ENCODE results near the gene GTF2F1. TPM values are rescaled to one million over a fixed set of nuclear protein-coding genes. Genes with fewer than 3 reads are reported as not detected.
"Not testable (repeated sequence)": the region's sequence is repeated elsewhere in the genome, so short reads cannot be mapped to it uniquely, and the experiment has no call there.

Gene GTF2F1
- total RNA-seq, 2 donors from 2014 or later = 67.2 to 68.7 TPM

DNA sequence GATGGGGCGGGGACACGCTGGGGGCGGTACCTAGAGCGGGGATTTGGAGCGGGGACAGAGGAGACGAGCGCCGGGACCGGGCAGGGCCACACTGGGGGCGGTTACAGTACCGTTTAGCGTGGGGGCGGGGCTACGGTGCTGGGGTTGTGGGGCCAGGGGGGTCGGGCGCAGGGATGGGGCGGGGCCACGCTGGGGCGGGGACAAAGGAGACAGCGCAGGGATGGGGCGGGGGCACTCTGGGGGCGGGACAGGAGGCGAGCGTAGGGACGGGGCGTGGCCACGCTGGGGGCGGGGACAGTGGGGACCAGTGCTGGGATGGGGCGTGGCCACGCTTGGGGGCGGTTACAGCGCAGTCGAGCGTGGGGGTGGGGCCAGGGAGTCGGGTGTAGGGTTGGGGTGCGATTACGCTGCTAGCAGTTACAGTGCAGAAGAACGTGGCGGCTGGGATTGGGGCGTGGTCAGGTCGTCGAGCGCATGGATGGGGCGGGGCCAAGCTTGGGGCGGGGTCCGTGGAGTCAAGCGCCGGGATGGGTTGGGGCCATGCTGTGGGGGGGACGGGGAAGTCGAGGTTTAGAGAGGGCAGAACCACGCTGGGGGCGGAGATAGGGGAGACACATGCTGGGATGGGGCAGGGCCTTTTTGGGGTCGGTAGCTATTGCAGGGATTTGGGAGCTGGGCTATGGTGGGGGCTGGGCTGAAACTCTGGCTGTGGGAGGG lies 19.7 kb downstream of the GTF2F1 start:
- peak overlapping the region; percentile 93 for H3K4me3 Mint-ChIP-seq
- H3K4me1 Mint-ChIP-seq = peaks cover 19% of the 10 kb centered on the region
- ATAC-seq (peak; percentile 75), DNase-seq (peak; percentile 97 to 99 (median 98))
- H3K9me3 ChIP-seq (ENCODE audit: control insufficient read depth, low read length, poor library complexity, severe bottlenecking) = no peaks in the 10 kb centered on the region
- H3K27me3 Mint-ChIP-seq = no peaks in the 10 kb centered on the region
- peaks cover 2% of the 10 kb centered on the region for H3K36me3 Mint-ChIP-seq (ENCODE audit: low read depth)
- H3K27ac Mint-ChIP-seq = peak overlapping the region; percentile 85

DNA sequence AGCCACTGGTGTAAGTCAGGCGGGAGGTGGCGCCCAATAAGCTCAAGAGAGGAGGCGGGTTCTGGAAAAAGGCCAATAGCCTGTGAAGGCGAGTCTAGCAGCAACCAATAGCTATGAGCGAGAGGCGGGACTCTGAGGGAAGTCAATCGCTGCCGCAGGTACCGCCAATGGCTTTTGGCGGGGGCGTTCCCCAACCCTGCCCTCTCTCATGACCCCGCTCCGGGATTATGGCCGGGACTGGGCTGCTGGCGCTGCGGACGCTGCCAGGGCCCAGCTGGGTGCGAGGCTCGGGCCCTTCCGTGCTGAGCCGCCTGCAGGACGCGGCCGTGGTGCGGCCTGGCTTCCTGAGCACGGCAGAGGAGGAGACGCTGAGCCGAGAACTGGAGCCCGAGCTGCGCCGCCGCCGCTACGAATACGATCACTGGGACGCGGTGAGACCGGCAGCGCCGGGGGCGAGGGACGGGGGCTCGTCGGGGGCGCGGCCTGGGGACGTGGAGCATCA lies 20.3 kb downstream of the GTF2F1 start, which contains the start of gene ALKBH7:
TSS of gene ALKBH7 (plus strand) at position 201 of the 502 bp plus-strand sequence. CDS start at position 228, 27 bp downstream.
- H3K36me3 Mint-ChIP-seq (ENCODE audit: low read depth) = peaks cover 2% of the 10 kb centered on the region

DNA sequence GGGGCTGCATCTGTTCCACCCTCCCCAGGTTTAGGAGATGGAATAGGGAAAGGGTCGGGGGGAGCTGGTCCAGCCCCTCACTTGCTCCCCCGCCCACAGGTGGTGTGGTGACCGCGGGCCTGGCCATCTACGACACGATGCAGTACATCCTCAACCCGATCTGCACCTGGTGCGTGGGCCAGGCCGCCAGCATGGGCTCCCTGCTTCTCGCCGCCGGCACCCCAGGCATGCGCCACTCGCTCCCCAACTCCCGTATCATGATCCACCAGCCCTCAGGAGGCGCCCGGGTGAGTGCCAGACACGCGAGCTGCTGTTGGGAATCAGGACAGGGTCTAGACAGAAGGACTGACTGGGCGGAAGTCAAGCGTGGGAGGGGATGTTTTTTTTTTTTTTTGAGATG lies 28.6 kb downstream of the GTF2F1 start:
- Mint-ChIP-seq H3K27ac (no peak overlapping the region), H3K4me3 (no peak overlapping the region), H3K27me3 (no peaks in the 10 kb centered on the region), H3K4me1 (peaks cover 17% of the 10 kb centered on the region), H3K36me3 (ENCODE audit: low read depth) (peaks cover 3% of the 10 kb centered on the region)
- ATAC-seq (no peak), DNase-seq (no peak)
- H3K9me3 ChIP-seq (ENCODE audit: control insufficient read depth, low read length, poor library complexity, severe bottlenecking) = no peaks in the 10 kb centered on the region

More for the DNA sequence above, 20.3 kb downstream of the GTF2F1 start, which contains the start of gene ALKBH7:
- no peaks in the 10 kb centered on the region for H3K9me3 ChIP-seq (ENCODE audit: control insufficient read depth, low read length, poor library complexity, severe bottlenecking)
- H3K4me3 Mint-ChIP-seq = peak within 1 kb of the TSS; percentile 93
- peak within 1 kb of the TSS; percentile 85 for H3K27ac Mint-ChIP-seq
- H3K4me1 Mint-ChIP-seq = peaks cover 19% of the 10 kb centered on the region
- DNase-seq (peak; percentile 89 to 92 (median 91)), ATAC-seq (peak; percentile 82)
- no peaks in the 10 kb centered on the region for H3K27me3 Mint-ChIP-seq

DNA sequence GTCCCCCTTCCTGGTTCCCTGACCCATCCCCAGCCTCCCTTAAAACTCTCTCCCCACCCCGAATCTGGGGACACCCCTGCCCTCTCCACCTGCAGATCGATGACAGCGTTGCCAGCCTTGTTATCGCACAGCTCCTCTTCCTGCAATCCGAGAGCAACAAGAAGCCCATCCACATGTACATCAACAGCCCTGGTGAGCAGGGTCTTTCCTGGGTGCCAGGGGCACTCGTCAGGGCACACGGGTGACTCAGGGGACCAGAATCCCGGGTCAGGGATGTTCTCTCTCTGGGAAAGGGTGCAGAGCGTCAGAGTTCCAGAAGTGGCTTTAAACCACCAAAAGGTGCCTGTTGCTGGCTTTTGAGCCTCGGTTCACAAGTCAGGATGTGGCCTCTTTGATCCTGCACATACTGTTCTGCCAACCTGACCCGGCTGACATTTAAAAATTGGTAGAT lies 30.6 kb downstream of the GTF2F1 start:
- peaks cover 14% of the 10 kb centered on the region for H3K4me1 Mint-ChIP-seq
- DNase-seq = no peak
- H3K27me3 Mint-ChIP-seq = no peaks in the 10 kb centered on the region
- ATAC-seq = peak; percentile 57
- H3K27ac Mint-ChIP-seq = peak overlapping the region; percentile 92
- no peaks in the 10 kb centered on the region for H3K9me3 ChIP-seq (ENCODE audit: control insufficient read depth, low read length, poor library complexity, severe bottlenecking)
- H3K4me3 Mint-ChIP-seq = peak overlapping the region; percentile 98
- H3K36me3 Mint-ChIP-seq (ENCODE audit: low read depth) = peaks cover 5% of the 10 kb centered on the region

DNA sequence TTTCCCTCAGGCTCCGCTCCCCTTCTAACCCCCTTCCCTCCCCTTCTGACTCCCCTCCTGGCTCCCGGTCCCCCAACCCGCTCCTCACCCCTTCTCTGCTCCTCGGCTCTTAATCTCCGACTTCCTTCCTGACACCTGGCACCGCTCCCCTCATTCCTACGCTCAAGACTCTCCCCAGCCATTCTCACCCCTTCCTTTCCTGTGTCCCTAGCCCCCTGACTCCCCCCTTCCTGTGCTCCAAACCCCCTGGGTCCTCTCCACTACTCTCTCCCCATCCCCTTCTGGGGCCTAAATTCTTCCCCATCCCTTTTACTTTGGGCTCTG lies 31.0 kb downstream of the GTF2F1 start:
- Mint-ChIP-seq H3K36me3 (ENCODE audit: low read depth) (peaks cover 5% of the 10 kb centered on the region), H3K27ac (peak overlapping the region; percentile 92), H3K27me3 (no peaks in the 10 kb centered on the region), H3K4me3 (peak overlapping the region; percentile 98), H3K4me1 (peaks cover 14% of the 10 kb centered on the region)
- no peaks in the 10 kb centered on the region for H3K9me3 ChIP-seq (ENCODE audit: control insufficient read depth, low read length, poor library complexity, severe bottlenecking)
- DNase-seq (no peak), ATAC-seq (no peak)

DNA sequence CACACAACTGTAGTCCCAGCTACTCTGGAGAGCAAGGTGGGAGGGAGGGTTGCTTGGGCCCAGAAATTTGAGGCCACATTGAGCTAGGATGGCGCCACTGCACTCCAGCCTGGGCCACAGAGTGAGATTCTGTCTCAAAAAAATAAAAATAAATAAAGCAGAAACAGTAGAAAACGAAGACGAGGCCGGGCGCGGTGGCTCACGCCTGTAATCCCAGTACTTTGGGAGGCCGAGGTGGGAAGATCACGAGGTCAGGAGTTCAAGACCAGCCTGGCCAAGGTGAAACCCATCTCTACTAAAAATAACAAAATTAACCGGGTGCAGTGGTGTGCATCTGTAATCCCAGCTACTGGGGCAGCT lies 32.1 kb downstream of the GTF2F1 start:
- H3K9me3 ChIP-seq (ENCODE audit: control insufficient read depth, low read length, poor library complexity, severe bottlenecking); H3K36me3 Mint-ChIP-seq (ENCODE audit: low read depth); ATAC-seq; DNase-seq; H3K27me3 Mint-ChIP-seq: not testable (repeated sequence)
- Mint-ChIP-seq H3K27ac (peak overlapping the region; percentile 45), H3K4me1 (peaks cover 14% of the 10 kb centered on the region), H3K4me3 (peak overlapping the region; percentile 98)

DNA sequence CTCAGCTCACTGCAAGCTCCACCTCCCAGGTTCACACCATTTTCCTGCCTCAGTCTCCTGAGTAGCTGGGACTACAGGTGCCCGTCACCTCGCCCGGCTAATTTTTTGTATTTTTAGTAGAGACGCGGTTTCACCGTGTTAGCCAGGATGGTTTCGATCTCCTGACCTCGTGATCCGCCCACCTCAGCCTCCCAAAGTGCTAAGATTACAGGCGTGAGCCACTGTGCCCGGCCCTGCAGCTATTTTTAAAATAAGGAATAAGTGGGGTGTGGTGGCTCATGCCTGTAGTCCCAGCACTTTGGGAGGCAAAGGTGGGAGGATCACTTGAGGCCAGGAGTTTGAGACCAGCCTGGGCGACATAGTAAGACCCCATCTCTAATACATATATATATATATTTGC lies 32.5 kb downstream of the GTF2F1 start:
- not testable (repeated sequence) for H3K36me3 Mint-ChIP-seq (ENCODE audit: low read depth); H3K4me3 Mint-ChIP-seq; H3K27me3 Mint-ChIP-seq; ATAC-seq; DNase-seq; H3K9me3 ChIP-seq (ENCODE audit: control insufficient read depth, low read length, poor library complexity, severe bottlenecking)
- Mint-ChIP-seq H3K27ac (peak overlapping the region; percentile 45), H3K4me1 (peaks cover 14% of the 10 kb centered on the region)

DNA sequence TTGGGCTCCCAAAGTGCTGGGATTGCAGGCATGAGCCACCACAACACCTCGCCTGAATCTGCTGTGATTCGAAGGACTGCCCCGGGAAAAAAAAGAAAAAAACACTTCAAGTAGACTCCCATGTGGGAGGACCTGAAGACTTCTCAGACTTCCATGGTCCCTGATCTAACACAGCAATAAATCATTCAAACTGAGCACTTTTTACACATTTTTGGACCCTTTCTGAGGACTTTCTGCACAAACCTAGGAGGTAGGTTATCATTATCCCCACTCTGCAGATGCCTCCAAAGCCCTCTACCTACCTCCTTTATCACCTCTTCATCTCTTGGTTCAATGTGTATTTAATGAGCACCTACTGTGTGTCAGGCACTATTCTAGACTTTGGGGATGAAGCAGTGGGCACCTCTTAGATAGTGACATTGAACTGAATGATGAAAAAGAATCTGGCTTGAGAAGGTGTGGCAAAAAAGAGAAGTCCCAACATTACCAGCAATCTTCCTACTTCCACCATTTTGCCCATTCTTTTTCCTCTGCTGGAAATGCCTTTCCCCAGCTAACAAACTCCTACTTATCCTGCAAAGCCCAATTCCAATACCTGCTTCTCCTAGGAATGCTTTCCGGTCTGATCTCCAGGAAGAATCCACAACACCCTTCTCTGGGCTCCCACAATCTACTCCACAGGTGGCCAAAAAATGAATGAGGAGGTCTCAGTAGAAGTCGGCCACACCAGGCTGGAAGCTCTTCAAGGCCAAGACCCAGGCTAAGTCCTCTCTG lies 33.2 kb downstream of the GTF2F1 start:
- no peak for DNase-seq
- Mint-ChIP-seq H3K27me3 (no peaks in the 10 kb centered on the region), H3K36me3 (ENCODE audit: low read depth) (peaks cover 5% of the 10 kb centered on the region), H3K4me1 (peaks cover 14% of the 10 kb centered on the region), H3K4me3 (peak overlapping the region; percentile 63), H3K27ac (no peak overlapping the region)
- no peak for ATAC-seq
- no peaks in the 10 kb centered on the region for H3K9me3 ChIP-seq (ENCODE audit: control insufficient read depth, low read length, poor library complexity, severe bottlenecking)

DNA sequence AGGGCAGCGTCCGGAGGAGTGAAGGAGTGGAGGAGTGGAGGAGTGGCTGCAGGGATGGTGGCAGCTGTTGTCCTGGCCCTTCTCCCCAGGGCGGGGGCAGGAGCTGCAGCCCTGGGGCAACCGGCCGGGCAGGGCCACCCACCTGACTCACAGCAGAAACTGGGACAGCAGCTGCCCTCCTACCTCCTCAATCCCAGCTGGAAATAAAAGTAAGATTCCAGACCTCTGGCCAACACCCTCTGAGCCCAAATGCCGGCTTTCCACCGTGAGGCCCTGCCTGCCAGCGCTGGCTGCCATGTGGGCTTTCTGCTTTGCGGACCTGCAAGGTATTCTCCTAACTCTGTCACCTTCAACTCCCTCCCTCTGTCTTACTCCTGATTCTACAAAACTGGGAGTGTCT lies 35.0 kb downstream of the GTF2F1 start:
- no peaks in the 10 kb centered on the region for H3K9me3 ChIP-seq (ENCODE audit: control insufficient read depth, low read length, poor library complexity, severe bottlenecking)
- H3K4me1 Mint-ChIP-seq = peaks cover 14% of the 10 kb centered on the region
- H3K27me3 Mint-ChIP-seq = no peaks in the 10 kb centered on the region
- peaks cover 5% of the 10 kb centered on the region for H3K36me3 Mint-ChIP-seq (ENCODE audit: low read depth)
- H3K4me3 Mint-ChIP-seq = no peak overlapping the region
- no peak for DNase-seq
- no peak for ATAC-seq
- no peak overlapping the region for H3K27ac Mint-ChIP-seq

DNA sequence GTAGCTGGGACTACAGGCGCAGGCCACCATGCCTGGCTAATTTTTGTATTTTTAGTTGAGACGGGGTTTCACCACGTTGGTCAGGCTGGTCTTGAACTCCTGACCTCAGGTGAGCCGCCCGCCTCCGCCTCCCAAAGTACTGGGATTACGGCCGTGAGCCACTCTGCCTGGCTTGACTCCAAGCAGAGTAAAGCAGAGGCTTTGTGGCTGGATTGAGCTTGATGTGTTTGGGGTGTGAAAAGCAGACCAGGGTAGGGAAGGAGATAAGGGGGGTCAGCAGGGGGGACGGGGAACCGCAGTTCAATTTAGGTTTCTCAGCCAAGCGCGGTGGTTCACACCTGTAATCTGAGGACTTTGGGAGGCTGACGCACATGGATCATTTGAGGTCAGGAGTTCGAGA lies 35.8 kb downstream of the GTF2F1 start:
- peaks cover 2% of the 10 kb centered on the region for H3K36me3 Mint-ChIP-seq (ENCODE audit: low read depth)
- peaks cover 7% of the 10 kb centered on the region for H3K4me1 Mint-ChIP-seq
- H3K4me3 Mint-ChIP-seq = no peak overlapping the region
- H3K27me3 Mint-ChIP-seq = no peaks in the 10 kb centered on the region
- no peak overlapping the region for H3K27ac Mint-ChIP-seq
- ATAC-seq (no peak), DNase-seq (no peak)
- no peaks in the 10 kb centered on the region for H3K9me3 ChIP-seq (ENCODE audit: control insufficient read depth, low read length, poor library complexity, severe bottlenecking)

DNA sequence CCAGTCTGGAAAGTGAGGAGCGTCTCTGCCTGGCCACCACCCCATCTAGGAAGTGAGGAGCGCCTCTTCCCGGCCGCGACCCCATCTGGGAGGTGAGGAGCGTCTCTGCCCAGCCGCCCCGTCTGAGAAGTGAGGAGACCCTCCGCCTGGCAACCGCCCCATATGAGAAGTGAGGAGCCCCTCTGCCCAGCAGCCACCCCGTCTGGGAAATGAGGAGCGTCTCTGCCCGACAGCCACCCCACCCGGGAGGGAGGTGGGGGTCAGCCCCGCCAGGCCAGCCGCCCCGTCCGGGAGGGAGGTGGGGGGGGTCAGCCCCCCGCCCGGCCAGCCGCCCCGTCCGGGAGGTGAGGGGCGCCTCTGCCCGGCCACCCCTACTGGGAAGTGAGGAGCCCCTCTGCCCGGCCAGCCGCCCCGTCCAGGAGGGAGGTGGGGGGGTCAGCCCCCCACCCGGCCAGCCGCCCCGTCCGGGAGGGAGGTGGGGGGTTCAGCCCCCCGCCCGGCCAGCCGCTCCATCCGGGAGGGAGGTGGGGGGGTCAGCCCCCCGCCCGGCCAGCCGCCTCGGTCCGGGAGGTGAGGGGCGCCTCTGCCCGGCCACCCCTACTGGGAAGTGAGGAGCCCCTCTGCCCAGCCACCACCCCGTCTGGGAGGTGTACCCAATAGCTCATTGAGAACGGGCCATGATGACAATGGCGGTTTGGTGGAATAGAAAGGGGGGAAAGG lies 37.5 kb downstream of the GTF2F1 start:
- DNase-seq; H3K4me3 Mint-ChIP-seq; H3K4me1 Mint-ChIP-seq; H3K36me3 Mint-ChIP-seq (ENCODE audit: low read depth); ATAC-seq; H3K27ac Mint-ChIP-seq; H3K9me3 ChIP-seq (ENCODE audit: control insufficient read depth, low read length, poor library complexity, severe bottlenecking); H3K27me3 Mint-ChIP-seq: not testable (repeated sequence)

DNA sequence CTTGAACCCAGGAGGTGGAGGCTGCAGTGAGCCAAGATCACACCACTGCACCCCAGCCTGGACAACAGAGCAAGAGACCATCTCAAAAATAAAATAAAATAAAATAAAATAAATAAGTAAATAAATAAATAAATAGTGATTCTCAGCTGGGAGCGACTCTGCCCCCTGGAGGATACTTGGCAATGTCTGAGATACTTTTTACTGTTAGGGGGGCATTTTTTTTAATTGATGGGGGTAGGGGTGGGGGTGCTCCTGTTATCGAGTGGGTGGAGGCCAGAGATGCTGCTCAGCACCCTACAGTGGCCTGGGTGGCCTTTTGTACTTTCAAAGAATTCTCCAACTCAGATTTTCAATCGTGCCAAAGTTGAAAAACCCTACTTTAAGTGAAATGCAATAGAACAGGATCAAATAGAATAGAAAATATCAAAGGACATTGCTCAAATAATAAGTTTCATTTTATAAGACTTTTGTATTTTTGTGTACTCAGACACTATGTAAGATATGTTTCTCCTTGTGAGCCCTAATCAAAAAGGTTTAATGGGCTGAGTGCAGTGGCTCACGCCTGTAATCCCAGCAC lies 38.8 kb downstream of the GTF2F1 start:
- no peaks in the 10 kb centered on the region for H3K27me3 Mint-ChIP-seq
- H3K9me3 ChIP-seq (ENCODE audit: control insufficient read depth, low read length, poor library complexity, severe bottlenecking) = no peaks in the 10 kb centered on the region
- no peaks in the 10 kb centered on the region for H3K4me1 Mint-ChIP-seq
- no peak for DNase-seq
- H3K36me3 Mint-ChIP-seq (ENCODE audit: low read depth) = peaks cover 2% of the 10 kb centered on the region
- H3K4me3 Mint-ChIP-seq = no peak overlapping the region
- ATAC-seq = no peak
- H3K27ac Mint-ChIP-seq = no peak overlapping the region
